ENCODE results near the gene RITA1.

GRCh38 chr12:113202300-113203075 is 17.0 kb downstream of the RITA1 start:
- TF ChIP-seq, protein P1, sequence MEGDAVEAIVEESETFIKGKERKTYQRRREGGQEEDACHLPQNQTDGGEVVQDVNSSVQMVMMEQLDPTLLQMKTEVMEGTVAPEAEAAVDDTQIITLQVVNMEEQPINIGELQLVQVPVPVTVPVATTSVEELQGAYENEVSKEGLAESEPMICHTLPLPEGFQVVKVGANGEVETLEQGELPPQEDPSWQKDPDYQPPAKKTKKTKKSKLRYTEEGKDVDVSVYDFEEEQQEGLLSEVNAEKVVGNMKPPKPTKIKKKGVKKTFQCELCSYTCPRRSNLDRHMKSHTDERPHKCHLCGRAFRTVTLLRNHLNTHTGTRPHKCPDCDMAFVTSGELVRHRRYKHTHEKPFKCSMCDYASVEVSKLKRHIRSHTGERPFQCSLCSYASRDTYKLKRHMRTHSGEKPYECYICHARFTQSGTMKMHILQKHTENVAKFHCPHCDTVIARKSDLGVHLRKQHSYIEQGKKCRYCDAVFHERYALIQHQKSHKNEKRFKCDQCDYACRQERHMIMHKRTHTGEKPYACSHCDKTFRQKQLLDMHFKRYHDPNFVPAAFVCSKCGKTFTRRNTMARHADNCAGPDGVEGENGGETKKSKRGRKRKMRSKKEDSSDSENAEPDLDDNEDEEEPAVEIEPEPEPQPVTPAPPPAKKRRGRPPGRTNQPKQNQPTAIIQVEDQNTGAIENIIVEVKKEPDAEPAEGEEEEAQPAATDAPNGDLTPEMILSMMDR (IDR thresholded peaks at IDR 0.05), result no peak
- TF ChIP-seq POLR2AphosphoS5 (IDR thresholded peaks at IDR 0.05) (no peak), EP300 (IDR thresholded peaks at IDR 0.05) (no peak)

Data from esophagus muscularis mucosa (tissue), 4 donors.